GM21737 (cell line): ENCODE measurements around the gene HOTAIR.

Experiments
- ATAC-seq: cut with Tn5 transposase; IDR thresholded peaks from one replicate; pipeline ENCODE4 v1.9.1; 2021; ENCODE audit warnings: mild to moderate bottlenecking, moderate library complexity; ENCODE audit not compliant: unreplicated experiment

The HOTAIR gene

GRCh38 chr12:53976823-53977595 is 2.3 kb upstream of the HOTAIR start:
- ATAC-seq: no peak

DNA sequence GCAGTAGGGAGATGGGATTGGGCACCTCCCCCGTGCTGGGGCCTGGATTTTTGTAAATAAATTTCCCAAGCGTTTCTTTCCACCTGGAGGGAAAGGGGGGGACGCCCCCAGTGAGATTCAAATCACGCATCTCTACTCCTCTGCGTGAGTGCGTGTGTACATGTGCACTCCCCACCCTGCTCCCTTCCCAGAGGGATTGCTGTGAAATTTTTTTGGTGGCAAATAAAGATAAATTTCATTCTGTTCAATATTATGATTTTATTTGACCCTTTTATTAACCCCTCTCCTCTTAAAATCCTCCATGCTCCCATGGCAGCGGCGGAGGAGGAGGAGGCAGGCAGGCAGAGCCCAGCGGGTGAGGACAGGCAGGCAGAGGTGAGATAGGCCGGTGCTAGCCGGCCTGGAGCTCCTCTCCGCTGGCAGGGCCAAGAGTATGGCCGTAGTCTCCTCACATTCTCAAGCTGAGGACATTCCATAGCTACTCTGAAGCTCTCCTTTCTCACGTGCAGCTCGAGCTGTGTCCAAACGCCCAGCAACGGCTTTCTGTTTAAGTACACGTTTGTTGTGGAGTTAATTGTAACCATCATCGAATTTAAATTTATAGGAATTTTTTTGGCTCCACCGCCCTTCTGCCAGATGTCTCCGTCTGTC is 1.5 kb upstream of the HOTAIR start:
- no peak for ATAC-seq

- no peak for ATAC-seq
These were observed 862 bp upstream of the HOTAIR start for GRCh38 chr12:53975479-53976152.

GRCh38 chr12:53975064-53975471 is 314 bp upstream of the HOTAIR start:
- no peak for ATAC-seq

DNA sequence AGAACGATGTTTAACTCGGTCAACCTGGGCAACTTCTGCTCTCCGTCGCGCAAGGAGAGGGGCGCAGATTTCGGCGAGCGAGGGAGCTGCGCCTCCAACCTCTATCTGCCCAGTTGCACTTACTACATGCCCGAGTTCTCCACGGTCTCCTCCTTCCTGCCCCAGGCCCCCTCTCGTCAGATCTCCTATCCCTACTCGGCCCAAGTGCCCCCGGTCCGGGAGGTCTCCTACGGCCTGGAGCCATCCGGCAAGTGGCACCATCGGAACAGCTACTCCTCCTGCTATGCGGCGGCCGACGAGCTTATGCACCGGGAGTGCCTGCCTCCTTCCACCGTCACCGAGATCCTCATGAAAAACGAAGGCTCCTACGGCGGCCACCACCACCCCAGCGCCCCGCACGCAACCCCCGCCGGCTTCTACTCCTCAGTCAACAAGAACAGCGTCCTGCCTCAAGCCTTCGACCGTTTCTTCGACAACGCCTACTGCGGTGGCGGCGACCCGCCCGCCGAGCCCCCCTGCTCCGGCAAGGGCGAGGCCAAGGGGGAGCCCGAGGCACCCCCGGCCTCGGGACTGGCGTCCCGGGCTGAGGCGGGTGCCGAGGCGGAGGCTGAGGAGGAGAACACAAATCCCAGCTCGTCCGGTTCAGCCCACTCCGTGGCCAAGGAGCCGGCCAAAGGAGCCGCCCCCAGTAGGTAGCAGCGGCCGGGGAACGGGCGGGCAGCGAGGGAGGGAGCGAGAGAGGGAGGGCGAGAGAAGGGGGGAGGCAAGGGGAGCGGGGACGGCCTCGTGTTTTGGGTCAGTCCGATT is 1.3 kb downstream of the HOTAIR start:
- no peak for ATAC-seq

DNA sequence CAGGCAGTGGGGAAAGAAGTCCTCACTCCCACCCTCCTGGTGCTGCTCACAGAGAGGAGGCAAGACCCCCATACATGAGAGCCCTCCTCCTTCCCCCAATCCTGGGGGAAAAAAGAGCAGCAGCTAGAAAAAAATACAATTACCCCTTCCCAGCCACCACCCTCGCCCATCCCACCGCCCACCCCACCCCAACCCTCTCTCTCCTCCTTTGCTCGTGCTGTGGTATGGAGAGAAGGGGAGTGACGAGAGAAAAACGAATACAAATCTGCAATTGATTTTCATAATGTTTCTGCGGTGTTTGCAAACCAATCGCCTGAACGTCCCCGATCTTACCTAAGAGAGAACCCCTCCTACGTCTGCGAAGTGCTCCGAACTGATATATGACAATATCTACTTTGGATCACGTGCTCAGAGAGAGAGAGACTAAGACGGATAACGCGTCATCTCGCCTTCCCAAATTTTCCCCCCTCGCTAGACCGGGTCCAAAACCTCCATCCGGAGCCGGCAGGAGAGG is 2.0 kb downstream of the HOTAIR start, which contains the start of gene HOXC11:
Gene HOXC11 (plus strand): TSS at position 405 of the 514 bp plus-strand sequence. CDS start 116 bp downstream, outside the sequence.
- ATAC-seq: no peak

GRCh38 chr12:53972152-53972702 is 2.5 kb downstream of the HOTAIR start:
- no peak for ATAC-seq

GRCh38 chr12:53971686-53972085 is 3.1 kb downstream of the HOTAIR start:
- no peak for ATAC-seq

DNA sequence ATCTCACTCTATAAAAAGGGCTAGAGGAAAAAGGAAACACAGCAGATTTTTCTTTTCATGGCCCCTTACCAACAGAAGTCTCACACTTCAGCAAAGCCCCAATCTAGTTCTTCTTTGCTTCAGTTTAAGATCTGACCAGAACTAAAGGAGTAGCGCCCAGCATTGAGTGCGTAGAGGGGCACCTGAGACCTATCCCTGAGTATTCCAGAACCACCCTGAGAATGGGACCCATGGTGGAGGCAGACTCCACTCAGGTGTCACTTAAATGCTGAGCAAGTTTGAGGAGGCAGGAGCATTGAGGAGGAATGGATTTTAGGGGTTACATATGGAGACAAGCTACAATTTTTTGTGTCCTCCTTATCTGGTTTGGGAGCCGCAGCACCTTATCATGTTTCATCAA is 3.6 kb downstream of the HOTAIR start:
- ATAC-seq: no peak

- ATAC-seq: no peak
These were observed 4.3 kb downstream of the HOTAIR start for GRCh38 chr12:53970451-53970850.

DNA sequence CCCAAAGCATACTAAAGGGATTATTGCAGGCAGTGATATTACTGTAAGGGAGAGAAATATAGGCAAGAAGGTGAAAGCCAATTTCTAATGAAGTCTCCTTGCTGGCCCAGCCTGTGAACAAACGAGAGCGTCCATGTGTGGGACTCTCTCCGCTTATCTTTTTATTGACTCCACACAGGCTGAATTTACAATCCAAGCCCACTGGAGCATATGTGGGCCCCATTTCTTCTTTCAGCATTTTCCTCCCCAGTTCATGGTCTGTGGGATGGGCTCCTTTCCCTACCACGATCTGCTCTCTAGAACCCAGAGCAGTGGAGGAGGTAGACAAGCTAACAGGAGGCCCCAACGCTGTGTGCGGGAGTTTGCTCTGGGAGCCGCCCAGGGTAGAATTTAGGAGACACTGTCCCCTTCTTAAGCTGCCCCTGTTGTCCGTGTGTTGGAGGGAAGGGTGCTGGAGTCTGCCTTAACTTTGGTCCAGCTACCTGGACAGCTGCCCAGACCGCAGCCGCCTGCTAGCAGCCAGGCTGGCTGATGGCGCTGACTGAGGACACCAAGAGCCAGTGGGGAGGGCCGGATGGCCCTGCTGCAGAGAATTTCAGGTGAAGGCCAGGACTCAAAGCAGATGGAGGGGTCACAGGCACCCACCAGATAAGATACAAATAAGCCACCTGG is 5.0 kb downstream of the HOTAIR start:
- no peak for ATAC-seq

DNA sequence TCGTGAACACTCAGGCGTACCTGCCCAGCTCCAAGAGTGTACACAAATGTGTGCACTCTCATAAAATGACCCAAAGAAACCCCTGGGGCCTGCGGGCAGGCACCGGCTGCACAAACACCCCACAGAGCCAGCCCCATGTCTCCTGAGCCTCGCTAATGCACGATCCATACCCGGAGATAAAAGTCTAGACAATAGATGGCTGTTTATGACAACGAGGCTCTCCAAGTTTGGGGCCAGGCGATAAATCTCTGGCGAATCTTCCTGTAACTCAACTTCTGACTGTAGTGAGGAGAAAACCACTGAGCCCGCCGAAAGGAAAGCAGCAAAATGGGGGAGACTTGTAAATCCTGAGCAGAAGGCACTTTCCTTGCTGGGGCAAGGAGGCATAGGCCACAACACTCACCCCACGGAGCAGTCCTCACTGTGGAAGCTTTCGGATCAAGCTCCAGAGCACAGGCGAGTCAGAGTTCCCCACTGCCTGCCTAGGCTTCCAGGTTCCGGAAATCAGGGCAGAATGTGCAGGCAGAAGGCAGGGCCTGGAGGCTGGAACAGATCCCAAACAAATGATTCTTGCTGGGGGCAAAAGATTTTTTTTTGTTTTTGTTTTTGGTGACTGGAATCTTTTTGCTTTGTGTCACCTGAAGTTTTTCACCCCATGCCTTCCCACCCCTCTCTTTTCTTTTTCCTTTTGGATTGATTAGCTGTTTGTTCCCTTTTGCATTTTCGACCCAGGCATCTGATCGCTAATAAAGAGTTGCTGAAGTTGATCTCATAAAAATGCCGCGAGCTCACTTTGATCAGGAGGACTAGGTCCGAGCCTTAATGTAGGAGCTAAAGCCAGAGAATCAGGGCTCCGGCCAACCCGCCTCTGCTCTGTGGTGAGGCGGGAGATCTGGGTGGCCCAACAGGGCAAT is 6.3 kb downstream of the HOTAIR start:
- ATAC-seq: no peak

GRCh38 chr12:53967421-53967925 is 7.3 kb downstream of the HOTAIR start:
- ATAC-seq: no peak

- ATAC-seq: no peak
These were observed 8.2 kb downstream of the HOTAIR start for GRCh38 chr12:53966385-53967133.

GRCh38 chr12:53966085-53966384 is 8.7 kb downstream of the HOTAIR start:
- ATAC-seq: no peak

DNA sequence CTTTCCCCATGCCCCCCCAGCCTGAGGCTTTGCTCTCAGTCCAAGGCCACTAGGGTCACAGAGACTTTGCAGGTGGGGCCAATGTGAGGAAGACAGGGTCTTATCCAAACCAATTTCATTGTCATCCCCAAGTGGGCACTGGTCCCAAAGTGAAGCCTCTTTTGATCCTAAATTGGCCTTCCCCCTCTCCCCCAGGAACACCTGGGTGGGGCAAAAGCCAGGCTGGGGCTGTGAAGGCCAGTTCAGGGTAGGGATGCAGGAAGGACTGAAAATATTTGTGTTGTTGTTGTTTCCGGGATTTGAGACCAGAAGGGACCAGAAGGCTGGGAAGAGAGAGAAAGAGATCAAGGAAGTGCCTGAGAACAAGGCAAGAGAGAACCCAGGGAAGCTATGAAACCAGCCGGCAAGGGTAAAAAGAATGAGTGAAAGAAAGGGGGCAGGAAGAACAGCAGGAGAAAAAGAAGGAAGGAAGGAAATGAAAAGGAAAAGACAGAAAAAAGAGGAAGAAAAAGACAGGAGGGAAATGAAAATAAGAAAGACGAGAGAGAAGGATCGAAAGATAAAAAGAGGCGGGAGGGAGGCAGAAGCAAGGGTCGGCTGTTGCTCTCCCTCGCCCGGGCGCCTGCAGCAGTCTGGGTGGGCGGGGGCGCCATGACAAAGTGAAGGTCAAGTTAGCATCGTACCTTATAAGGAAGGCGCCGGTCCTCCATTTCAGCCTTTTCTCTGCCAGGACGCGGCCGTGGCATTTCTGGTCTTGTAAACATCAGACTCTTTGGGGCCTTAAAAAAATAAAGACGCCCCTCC is 9.3 kb downstream of the HOTAIR start:
- ATAC-seq: no peak

DNA sequence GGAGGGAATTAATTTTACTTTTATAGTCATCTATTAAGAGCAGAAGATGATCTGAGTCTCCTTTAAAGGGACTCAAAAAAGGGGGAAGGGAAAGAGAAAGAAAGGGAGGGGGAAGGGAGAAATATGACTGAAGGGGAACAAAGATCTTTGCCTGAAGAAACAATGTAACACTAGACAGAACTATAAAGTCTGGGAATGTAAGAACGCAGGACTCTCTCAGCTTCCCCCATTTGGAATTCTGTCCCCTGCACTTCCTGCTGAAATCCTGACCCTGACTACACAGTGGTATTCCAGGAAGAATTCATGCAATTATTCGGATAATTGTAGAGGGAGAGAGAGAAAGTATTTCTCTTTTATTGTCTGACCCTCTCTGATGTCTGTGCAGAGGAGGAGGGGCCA is 10.4 kb downstream of the HOTAIR start:
- ATAC-seq: no peak
